Body of pancreas (tissue), 4 donors: ENCODE results near the gene NAA38.

Experiments used
- POLR2A ChIP-seq, 3 donors: fragments of 450-650 bp; IDR thresholded peaks; one replicate each; pipeline ENCODE4 v1.6.1; 2016; ENCODE audit warnings: antibody characterized with exemption in 3 of 3, mild to moderate bottlenecking in 2 of 3
- TF ChIP-seq, protein P1 (sequence below), 7 experiments: fragments of 450-650 bp in 4 of 7; fragments of 200-600 bp in 3 of 7; sonication (generic) in 3 of 7; IDR thresholded peaks; one replicate each; pipeline ENCODE4 v1.5.1; 2016 to 2019; ENCODE audit warnings: antibody characterized with exemption in 7 of 7

DNA sequence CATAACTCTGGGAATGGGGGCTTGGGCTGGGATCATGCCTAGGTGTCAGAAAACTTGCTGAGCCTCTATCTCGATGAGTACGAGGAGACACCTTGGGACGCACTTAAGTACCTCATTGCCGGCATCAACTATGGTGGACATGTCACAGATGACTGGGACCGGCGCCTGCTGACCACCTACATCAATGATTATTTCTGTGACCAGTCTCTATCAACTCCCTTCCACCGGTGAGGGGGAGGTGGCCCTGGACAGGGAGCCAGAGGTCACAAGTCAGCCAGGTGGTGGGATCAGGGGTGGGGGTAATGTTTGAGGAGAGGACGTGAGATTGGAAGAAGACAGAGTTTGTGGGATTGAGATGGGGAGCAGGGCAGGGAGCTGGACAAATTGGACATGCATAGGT is 26.7 kb downstream of the NAA38 start:
- TF ChIP-seq, protein P1, sequence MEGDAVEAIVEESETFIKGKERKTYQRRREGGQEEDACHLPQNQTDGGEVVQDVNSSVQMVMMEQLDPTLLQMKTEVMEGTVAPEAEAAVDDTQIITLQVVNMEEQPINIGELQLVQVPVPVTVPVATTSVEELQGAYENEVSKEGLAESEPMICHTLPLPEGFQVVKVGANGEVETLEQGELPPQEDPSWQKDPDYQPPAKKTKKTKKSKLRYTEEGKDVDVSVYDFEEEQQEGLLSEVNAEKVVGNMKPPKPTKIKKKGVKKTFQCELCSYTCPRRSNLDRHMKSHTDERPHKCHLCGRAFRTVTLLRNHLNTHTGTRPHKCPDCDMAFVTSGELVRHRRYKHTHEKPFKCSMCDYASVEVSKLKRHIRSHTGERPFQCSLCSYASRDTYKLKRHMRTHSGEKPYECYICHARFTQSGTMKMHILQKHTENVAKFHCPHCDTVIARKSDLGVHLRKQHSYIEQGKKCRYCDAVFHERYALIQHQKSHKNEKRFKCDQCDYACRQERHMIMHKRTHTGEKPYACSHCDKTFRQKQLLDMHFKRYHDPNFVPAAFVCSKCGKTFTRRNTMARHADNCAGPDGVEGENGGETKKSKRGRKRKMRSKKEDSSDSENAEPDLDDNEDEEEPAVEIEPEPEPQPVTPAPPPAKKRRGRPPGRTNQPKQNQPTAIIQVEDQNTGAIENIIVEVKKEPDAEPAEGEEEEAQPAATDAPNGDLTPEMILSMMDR (IDR thresholded peaks at IDR 0.05): no peak
- no peak for TF ChIP-seq POLR2A (IDR thresholded peaks at IDR 0.05)
